DOHH2 (cell line): ENCODE results near the gene DNAH6.

Experiments
- H3F3A ChIP-seq: fragments of 200-600 bp; sonication (generic), shearing (Covaris generic); 2 replicates; pipeline ENCODE4 v1.6.0; 2016; ENCODE audit warnings: antibody characterized with exemption, mild to moderate bottlenecking; ENCODE audit not compliant: control insufficient read depth, insufficient read depth
- H3K27ac ChIP-seq: fragments of 200-600 bp; sonication (generic); 2 replicates; pipeline ENCODE4 v1.5.1; 2014; ENCODE audit warnings: low read depth, mild to moderate bottlenecking, low read length, moderate library complexity
- H3K27me3 ChIP-seq: fragments of 200-600 bp; sonication (generic); 2 replicates; pipeline ENCODE4 v1.6.1; 2014; ENCODE audit warnings: mild to moderate bottlenecking, low read length, mixed read lengths; ENCODE audit not compliant: control insufficient read depth
- H3K36me3 ChIP-seq: fragments of 200-600 bp; sonication (generic); 2 replicates; pipeline ENCODE4 v1.6.1; 2014; ENCODE audit warnings: mild to moderate bottlenecking, low read length, moderate library complexity, mixed read lengths; ENCODE audit not compliant: control insufficient read depth
- H3K4me1 ChIP-seq: fragments of 200-600 bp; sonication (generic); 2 replicates; pipeline ENCODE4 v1.6.1; 2014; ENCODE audit warnings: mild to moderate bottlenecking, low read length, mixed read lengths; ENCODE audit not compliant: control insufficient read depth
- H3K4me2 ChIP-seq: fragments of 200-600 bp; sonication (generic); 2 replicates; pipeline ENCODE4 v1.6.0; 2014; ENCODE audit warnings: mild to moderate bottlenecking, low read length, moderate library complexity
- H3K4me3 ChIP-seq: fragments of 200-600 bp; sonication (generic); 2 replicates; pipeline ENCODE4 v1.5.1; 2014; ENCODE audit warnings: mild to moderate bottlenecking, low read length, mixed read lengths
- H3K79me2 ChIP-seq: fragments of 200-600 bp; sonication (generic); 2 replicates; pipeline ENCODE4 v1.6.1; 2014; ENCODE audit warnings: mild to moderate bottlenecking, low read length, mixed read lengths; ENCODE audit not compliant: control insufficient read depth
- H3K9me2 ChIP-seq: fragments of 200-600 bp; sonication (generic); replicated peaks from 2 replicates; pipeline ENCODE4 v1.6.1; 2014; ENCODE audit warnings: mild to moderate bottlenecking, low read length, mixed read lengths; ENCODE audit not compliant: control insufficient read depth
- H3K9me3 ChIP-seq: fragments of 200-600 bp; sonication (generic); 2 replicates; pipeline ENCODE4 v1.6.1; 2014; ENCODE audit warnings: antibody characterized with exemption, low read length, mixed read lengths; ENCODE audit not compliant: control insufficient read depth, insufficient read depth
- H4K20me1 ChIP-seq: fragments of 200-600 bp; sonication (generic); 2 replicates; pipeline ENCODE4 v1.6.0; 2014; ENCODE audit warnings: low read depth, mild to moderate bottlenecking, antibody characterized with exemption, low read length, moderate library complexity; ENCODE audit not compliant: control insufficient read depth, insufficient read depth
- EZH2phosphoT487 ChIP-seq: fragments of 200-600 bp; sonication (generic); IDR thresholded peaks from 2 replicates; pipeline ENCODE4 v1.6.1; 2017; ENCODE audit warnings: borderline replicate concordance, mild to moderate bottlenecking, antibody characterized with exemption, low read length, moderate library complexity, mixed read lengths
- TF ChIP-seq, protein P1 (sequence below): fragments of 200-600 bp; sonication (generic); IDR thresholded peaks from one replicate; pipeline ENCODE4 v1.5.1; 2014; ENCODE audit warnings: antibody characterized with exemption, mild to moderate bottlenecking, low read depth, low read length; ENCODE audit not compliant: poor library complexity, severe bottlenecking

DNAH6 gene

DNA sequence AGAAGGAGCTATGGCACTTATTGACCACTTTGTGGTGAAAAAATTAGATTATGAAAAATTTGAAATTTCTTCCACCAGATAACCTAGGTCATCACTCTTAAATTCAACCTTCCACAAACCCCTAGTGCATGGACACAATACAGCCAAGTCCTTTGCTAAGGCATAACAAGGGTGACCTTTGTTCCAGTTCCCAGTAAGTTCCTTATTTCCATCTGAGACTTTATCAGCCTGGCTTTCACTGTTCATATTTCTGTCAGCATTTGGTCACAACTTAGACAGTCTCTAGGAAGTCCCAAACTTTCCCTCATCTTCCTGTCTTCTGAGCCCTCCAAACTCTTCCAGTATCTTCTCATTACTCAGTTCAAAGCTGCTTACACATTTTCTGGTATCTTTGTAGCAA lies 232.0 kb downstream of the DNAH6 start:
- Histone ChIP-seq H3K36me3 (no peaks in the 10 kb centered on the region), H3K4me3 (no peak overlapping the region), H3K27ac (no peak overlapping the region), H3K4me1 (no peaks in the 10 kb centered on the region), H3K9me2 (no peaks in the 10 kb centered on the region), H3K79me2 (no peaks in the 10 kb centered on the region), H3F3A (no peaks in the 10 kb centered on the region), H3K9me3 (no peaks in the 10 kb centered on the region), H3K27me3 (no peaks in the 10 kb centered on the region), H4K20me1 (no peaks in the 10 kb centered on the region), H3K4me2 (no peak overlapping the region)
- TF ChIP-seq, protein P1, sequence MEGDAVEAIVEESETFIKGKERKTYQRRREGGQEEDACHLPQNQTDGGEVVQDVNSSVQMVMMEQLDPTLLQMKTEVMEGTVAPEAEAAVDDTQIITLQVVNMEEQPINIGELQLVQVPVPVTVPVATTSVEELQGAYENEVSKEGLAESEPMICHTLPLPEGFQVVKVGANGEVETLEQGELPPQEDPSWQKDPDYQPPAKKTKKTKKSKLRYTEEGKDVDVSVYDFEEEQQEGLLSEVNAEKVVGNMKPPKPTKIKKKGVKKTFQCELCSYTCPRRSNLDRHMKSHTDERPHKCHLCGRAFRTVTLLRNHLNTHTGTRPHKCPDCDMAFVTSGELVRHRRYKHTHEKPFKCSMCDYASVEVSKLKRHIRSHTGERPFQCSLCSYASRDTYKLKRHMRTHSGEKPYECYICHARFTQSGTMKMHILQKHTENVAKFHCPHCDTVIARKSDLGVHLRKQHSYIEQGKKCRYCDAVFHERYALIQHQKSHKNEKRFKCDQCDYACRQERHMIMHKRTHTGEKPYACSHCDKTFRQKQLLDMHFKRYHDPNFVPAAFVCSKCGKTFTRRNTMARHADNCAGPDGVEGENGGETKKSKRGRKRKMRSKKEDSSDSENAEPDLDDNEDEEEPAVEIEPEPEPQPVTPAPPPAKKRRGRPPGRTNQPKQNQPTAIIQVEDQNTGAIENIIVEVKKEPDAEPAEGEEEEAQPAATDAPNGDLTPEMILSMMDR, result no peak
- no peak for TF ChIP-seq EZH2phosphoT487

DNA sequence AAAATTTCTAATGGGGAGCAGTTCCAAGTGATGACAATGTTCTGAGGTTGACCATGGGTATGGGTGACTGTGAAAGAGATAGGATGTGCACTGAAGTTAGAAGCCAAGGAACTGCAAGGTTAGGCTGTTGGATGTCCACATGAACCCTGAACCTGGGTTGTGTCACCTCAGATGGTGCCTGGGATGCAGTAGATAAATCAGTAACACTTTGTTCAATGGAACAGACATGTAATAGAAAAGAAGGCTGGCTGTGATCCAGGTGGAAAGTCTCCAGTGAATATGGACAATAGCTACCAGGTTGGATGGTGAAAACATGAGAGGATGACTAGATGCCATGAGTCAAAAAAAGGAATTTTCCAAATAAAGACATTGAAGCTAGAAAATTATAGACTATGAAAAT lies 233.1 kb downstream of the DNAH6 start:
- no peak overlapping the region for H3K27ac ChIP-seq
- H4K20me1 ChIP-seq, result no peaks in the 10 kb centered on the region
- H3K79me2 ChIP-seq, result no peaks in the 10 kb centered on the region
- H3K9me3 ChIP-seq, result no peaks in the 10 kb centered on the region
- no peaks in the 10 kb centered on the region for H3K9me2 ChIP-seq
- no peaks in the 10 kb centered on the region for H3K27me3 ChIP-seq
- H3K4me3 ChIP-seq, result no peak overlapping the region
- no peaks in the 10 kb centered on the region for H3K4me1 ChIP-seq
- H3K4me2 ChIP-seq, result no peak overlapping the region
- H3K36me3 ChIP-seq, result no peaks in the 10 kb centered on the region
- H3F3A ChIP-seq, result no peaks in the 10 kb centered on the region
- TF ChIP-seq, protein P1, result no peak
- no peak for TF ChIP-seq EZH2phosphoT487

DNA sequence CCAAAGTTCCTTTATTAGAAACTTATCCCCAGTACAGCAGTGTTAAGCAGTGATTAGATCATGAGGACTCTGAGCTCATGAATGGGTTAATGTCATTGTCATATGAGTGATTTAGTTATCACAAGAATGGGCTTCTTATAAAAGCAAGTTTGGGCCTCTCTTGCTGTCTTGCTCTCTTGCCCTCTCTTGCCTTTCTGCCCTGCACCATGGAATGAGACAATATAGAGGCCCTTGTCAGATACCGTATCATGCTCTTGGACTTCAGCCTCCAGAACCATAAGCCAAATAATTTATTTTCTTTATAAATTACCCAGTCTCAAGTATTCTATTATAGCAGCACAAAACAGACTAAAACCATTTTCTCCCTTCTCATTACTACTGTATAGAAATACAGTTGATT lies 238.8 kb downstream of the DNAH6 start:
- TF ChIP-seq, protein P1, result no peak
- TF ChIP-seq EZH2phosphoT487, result no peak
- Histone ChIP-seq H3K79me2 (no peaks in the 10 kb centered on the region), H3K4me3 (no peak overlapping the region), H3K4me2 (no peak overlapping the region), H4K20me1 (no peaks in the 10 kb centered on the region), H3K4me1 (no peaks in the 10 kb centered on the region), H3F3A (no peaks in the 10 kb centered on the region), H3K9me2 (no peaks in the 10 kb centered on the region), H3K36me3 (no peaks in the 10 kb centered on the region), H3K9me3 (no peaks in the 10 kb centered on the region), H3K27ac (no peak overlapping the region), H3K27me3 (no peaks in the 10 kb centered on the region)

DNA sequence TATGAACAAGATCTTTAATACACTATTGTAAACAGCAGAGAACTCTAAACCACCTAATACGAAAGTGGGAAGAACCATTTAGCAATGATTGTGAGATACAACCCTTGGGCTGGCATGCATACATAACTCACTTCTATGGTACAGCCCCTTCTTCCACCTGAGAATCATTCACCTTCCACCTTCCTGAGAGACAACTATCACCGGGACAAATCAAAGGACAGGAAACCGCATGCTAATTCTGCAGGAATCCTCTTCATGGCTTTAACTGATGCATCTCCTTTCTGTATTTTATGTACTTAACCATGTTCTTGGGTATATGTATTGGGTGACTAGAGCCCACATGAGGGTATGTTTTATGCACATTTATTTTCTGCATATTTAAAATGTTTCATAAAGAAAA lies 241.3 kb downstream of the DNAH6 start:
- Histone ChIP-seq H3K27ac (no peak overlapping the region), H4K20me1 (no peaks in the 10 kb centered on the region), H3K36me3 (no peaks in the 10 kb centered on the region), H3K79me2 (no peaks in the 10 kb centered on the region), H3K4me2 (no peak overlapping the region), H3F3A (no peaks in the 10 kb centered on the region), H3K9me2 (no peaks in the 10 kb centered on the region), H3K4me3 (no peak overlapping the region), H3K4me1 (no peaks in the 10 kb centered on the region), H3K9me3 (no peaks in the 10 kb centered on the region), H3K27me3 (no peaks in the 10 kb centered on the region)
- TF ChIP-seq, protein P1, result no peak
- no peak for TF ChIP-seq EZH2phosphoT487
